Endothelial cell of umbilical vein (primary cell): ENCODE measurements around the gene GON4L. TPM values are rescaled to one million over a fixed set of nuclear protein-coding genes. Genes with fewer than 3 reads are reported as not detected.

Experiments
- BruUV-seq: library from RNA; stranded (reverse); fragments of 400-500 nt; replicated peaks from 2 replicates; lab custom pipeline; 2021; lab: Mats Ljungman, UMichigan
- CTCF ChIA-PET: fragments of 300-600, 350-600 bp; sonication (Branson Sonifier 250); formaldehyde crosslinking; loops from one replicate; lab custom pipeline; 2021; ENCODE audit warnings: antibody characterized with exemption, inconsistent platforms; lab: Charles Lee
- POLR2A ChIA-PET: fragments of 300-600, 350-600 bp; sonication (Branson Sonifier 250); formaldehyde crosslinking; loops from one replicate; lab custom pipeline; 2021; ENCODE audit warnings: antibody characterized with exemption, inconsistent platforms; lab: Charles Lee
- DNase-seq: peaks from one replicate; pipeline ENCODE4 v3.0.0-alpha.2; 2011; ENCODE audit warnings: low read depth, low spot score
- FAIRE-seq: peaks from 2 replicates; lab custom pipeline; 2011; peaks lifted over from hg19 to GRCh38; lab: Jason Lieb, UNC
- H2AFZ ChIP-seq: 2 replicates; pipeline ENCODE4 v1.6.0; 2012; ENCODE audit warnings: low read depth, low read length, control low read depth, inconsistent platforms
- H3K27ac ChIP-seq: 2 replicates; pipeline ENCODE4 v1.5.1; 2011; ENCODE audit warnings: low read depth, mild to moderate bottlenecking, control low read depth, low read length, moderate library complexity; ENCODE audit not compliant: insufficient read depth
- H3K27me3 ChIP-seq, 2 experiments: 2 replicates each; pipeline versions ENCODE4 v1.6.0 to v1.6.1; 2011; ENCODE audit warnings: low read length in 2 of 2, mixed read lengths in 1 of 2; ENCODE audit not compliant: control insufficient read depth in 2 of 2, insufficient read depth in 2 of 2
- H3K36me3 ChIP-seq, 2 experiments: 2 replicates in 1 of 2; 3 replicates in 1 of 2; pipeline ENCODE4 v1.5.1; 2011; ENCODE audit warnings: low read length in 2 of 2, mild to moderate bottlenecking in 1 of 2, moderate library complexity in 1 of 2; ENCODE audit not compliant: control insufficient read depth in 2 of 2, insufficient read depth in 2 of 2; ENCODE audit errors: extremely low read depth in 1 of 2
- H3K4me1 ChIP-seq: 3 replicates; pipeline ENCODE4 v1.5.1; 2011; ENCODE audit warnings: mild to moderate bottlenecking, low read length; ENCODE audit not compliant: control insufficient read depth, insufficient read depth; ENCODE audit errors: extremely low read depth
- H3K4me2 ChIP-seq: 2 replicates; pipeline ENCODE4 v1.6.1; 2011; ENCODE audit warnings: low read length, control low read depth, mixed read lengths; ENCODE audit not compliant: insufficient read depth
- H3K4me3 ChIP-seq, 3 experiments: fragments of 200-600 bp in 1 of 3; sonication (generic), shearing (Covaris generic) in 1 of 3; replicated peaks in 1 of 3; 2 replicates each; pipeline ENCODE4 v1.5.1; 2011 to 2016; ENCODE audit warnings: control low read depth in 3 of 3, low read length in 3 of 3, mild to moderate bottlenecking in 2 of 3, inconsistent platforms in 1 of 3, low read depth in 1 of 3, moderate library complexity in 1 of 3; ENCODE audit not compliant: insufficient read depth in 1 of 3
- H3K79me2 ChIP-seq: 2 replicates; pipeline ENCODE4 v1.6.0; 2012; ENCODE audit warnings: low read length, inconsistent platforms; ENCODE audit not compliant: control insufficient read depth, insufficient read depth
- H3K9ac ChIP-seq: replicated peaks from 2 replicates; pipeline ENCODE3; 2011; ENCODE audit warnings: low read length, control low read depth; ENCODE audit not compliant: insufficient read depth; ENCODE audit errors: extremely low read depth
- H3K9me1 ChIP-seq: replicated peaks from 3 replicates; pipeline ENCODE4 v1.6.0; 2011; ENCODE audit warnings: mild to moderate bottlenecking, low read length; ENCODE audit not compliant: control insufficient read depth, insufficient read depth; ENCODE audit errors: extremely low read depth
- H3K9me3 ChIP-seq: replicated peaks from 2 replicates; pipeline ENCODE4 v1.5.1; 2012; ENCODE audit warnings: low read length, inconsistent platforms; ENCODE audit not compliant: control insufficient read depth, insufficient read depth
- H4K20me1 ChIP-seq: replicated peaks from 2 replicates; pipeline ENCODE3; 2011; ENCODE audit warnings: mild to moderate bottlenecking, low read length; ENCODE audit not compliant: control insufficient read depth, insufficient read depth; ENCODE audit errors: extremely low read depth
- POLR2A ChIP-seq: IDR thresholded peaks from 2 replicates; pipeline ENCODE4 v1.6.1; 2012; ENCODE audit warnings: low read depth, mild to moderate bottlenecking, control low read depth, low read length
- dilution Hi-C: fragments of 300-500 bp; cut with MboI; formaldehyde crosslinking; loops from one replicate; pipeline ENCODE4 v1.15.0; 2019; ENCODE audit warnings: low sequenced_read_pairs; ENCODE audit not compliant: extremely low pct_ligation_motif_present
- intact Hi-C: fragments of 100-400 bp; cut with micrococcal nuclease; formaldehyde crosslinking; loops from one replicate; pipeline ENCODE4 v1.10.0; 2022
- polyA plus RNA-seq, 4 experiments: library from polyadenylated mRNA; depleted of rRNA in 3 of 4; stranded (reverse) in 3 of 4; unstranded in 1 of 4; fragments of >200 nt; gene quantifications; 2 replicates each; pipeline versions ENCODE4 v1.2.1 to v1.2.3, GENCODE V29; 2011 to 2012; ENCODE audit warnings: missing spikeins in 1 of 4
- total RNA-seq: library from RNA; stranded (reverse); gene quantifications from 2 replicates; pipeline ENCODE4 v1.2.3, GENCODE V29; 2021
- TF ChIP-seq, protein P1 (sequence below), 2 donors: IDR thresholded peaks; 1 replicate in 1 of 2; 2 replicates in 1 of 2; pipeline ENCODE4 v1.5.1; 2011; ENCODE audit warnings: low read length in 2 of 2, mild to moderate bottlenecking in 2 of 2, moderate library complexity in 2 of 2, control low read depth in 1 of 2, inconsistent platforms in 1 of 2, low read depth in 1 of 2; ENCODE audit not compliant: insufficient read depth in 1 of 2; ENCODE audit errors: extremely low read depth in 1 of 2

GON4L gene
- total and polyA plus RNA-seq, 2 donors (not counting 3 experiments of a cell fraction or from before 2014, with no cell fraction given), result 30.5 to 58.7 TPM

- Histone ChIP-seq H3K36me3 (no peaks in the 10 kb centered on the region), H3K4me3 (peak overlapping the region in 2 of 3 experiments; percentile 52 to 79), H3K4me2 (peak overlapping the region; percentile 92), H3K9me3 (no peaks in the 10 kb centered on the region), H3K79me2 (peaks cover 12% of the 10 kb centered on the region), H3K4me1 (peaks cover 20% of the 10 kb centered on the region), H3K9me1 (no peaks in the 10 kb centered on the region), H4K20me1 (no peaks in the 10 kb centered on the region), H3K27ac (peak overlapping the region; percentile 95), H2AFZ (peak overlapping the region; percentile 35), H3K9ac (peak overlapping the region; percentile 98), H3K27me3 (no peaks in the 10 kb centered on the region)
- dilution Hi-C loops (no loop called here), intact Hi-C loops (loop anchor here (1.0 kb wide), 1 partner anchor 32 kb away; no protein-coding TSS in a partner anchor)
- TSS peak; percentile 81 for BruUV-seq
- TF ChIP-seq, protein P1, sequence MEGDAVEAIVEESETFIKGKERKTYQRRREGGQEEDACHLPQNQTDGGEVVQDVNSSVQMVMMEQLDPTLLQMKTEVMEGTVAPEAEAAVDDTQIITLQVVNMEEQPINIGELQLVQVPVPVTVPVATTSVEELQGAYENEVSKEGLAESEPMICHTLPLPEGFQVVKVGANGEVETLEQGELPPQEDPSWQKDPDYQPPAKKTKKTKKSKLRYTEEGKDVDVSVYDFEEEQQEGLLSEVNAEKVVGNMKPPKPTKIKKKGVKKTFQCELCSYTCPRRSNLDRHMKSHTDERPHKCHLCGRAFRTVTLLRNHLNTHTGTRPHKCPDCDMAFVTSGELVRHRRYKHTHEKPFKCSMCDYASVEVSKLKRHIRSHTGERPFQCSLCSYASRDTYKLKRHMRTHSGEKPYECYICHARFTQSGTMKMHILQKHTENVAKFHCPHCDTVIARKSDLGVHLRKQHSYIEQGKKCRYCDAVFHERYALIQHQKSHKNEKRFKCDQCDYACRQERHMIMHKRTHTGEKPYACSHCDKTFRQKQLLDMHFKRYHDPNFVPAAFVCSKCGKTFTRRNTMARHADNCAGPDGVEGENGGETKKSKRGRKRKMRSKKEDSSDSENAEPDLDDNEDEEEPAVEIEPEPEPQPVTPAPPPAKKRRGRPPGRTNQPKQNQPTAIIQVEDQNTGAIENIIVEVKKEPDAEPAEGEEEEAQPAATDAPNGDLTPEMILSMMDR (IDR thresholded peaks at IDR 0.05; ENCODE audit: extremely low read depth in 1 of 2, insufficient read depth in 1 of 2, low read depth in 1 of 2, low read length in 2 of 2), result no peak
- TF ChIP-seq POLR2A, result no peak
- DNase-seq (peak; percentile 45), FAIRE-seq (no peak)
- CTCF ChIA-PET, result interaction anchor here (1.4 to 3.5 kb wide), 3 partner anchors 10 to 32 kb away, joined by 3 to 11 read pairs (median 6); no protein-coding TSS in a partner anchor
- POLR2A ChIA-PET, result interaction anchor here (2.9 kb wide), 1 partner anchor 32 kb away, joined by 14 read pairs; no protein-coding TSS in a partner anchor
Observed at GRCh38 chr1:155860970-155861510, 4.0 kb upstream of the GON4L start.
